ENCODE data around the gene INSC.

GRCh38 chr11:15141381-15141780, 26.7 kb downstream of the INSC start:
- no peak for TF ChIP-seq CTCF (conservative IDR thresholded peaks at IDR 0.05; ENCODE audit: low read depth, low read length)
- TF ChIP-seq EZH2 (IDR thresholded peaks at IDR 0.05; ENCODE audit: borderline replicate concordance, low read depth, low read length, poor library complexity, severe bottlenecking), result no peak

All from A673 (cell line).